Right atrium auricular region (tissue), 2 donors: ENCODE data around the gene USP22. TPM values are rescaled to one million over a fixed set of nuclear protein-coding genes. Genes with fewer than 3 reads are reported as not detected.
A peak's percentile ranks its signal among the peaks of the same experiment; 100 is the strongest.

Experiments
- DNase-seq: peaks from one replicate; pipeline ENCODE4 v3.0.0-alpha.2; 2019; ENCODE audit warnings: low spot score
- H3K27ac ChIP-seq, 2 donors: fragments of 200-600 bp; sonication (generic); 1 replicate in 1 of 2; 2 replicates in 1 of 2; pipeline ENCODE4 v1.5.1; 2016 to 2019
- H3K27me3 ChIP-seq, 2 donors: fragments of 200-600 bp; sonication (generic); one replicate each; pipeline versions ENCODE4 v1.5.1 to v1.6.0; 2017 to 2019
- H3K36me3 ChIP-seq: fragments of 200-600 bp; sonication (generic); one replicate; pipeline ENCODE4 v1.5.1; 2016
- H3K4me1 ChIP-seq, 2 donors: fragments of 200-600 bp; sonication (generic); one replicate each; pipeline versions ENCODE4 v1.5.1 to v1.6.0; 2017 to 2019
- H3K4me3 ChIP-seq, 2 donors: fragments of 200-600 bp; sonication (generic); 1 replicate in 1 of 2; 2 replicates in 1 of 2; pipeline ENCODE4 v1.5.1; 2017 to 2019; ENCODE audit warnings: mild to moderate bottlenecking in 1 of 2, moderate library complexity in 1 of 2
- H3K9me3 ChIP-seq, 2 donors: fragments of 200-600 bp; sonication (generic); one replicate each; pipeline ENCODE4 v1.5.1; 2019
- total RNA-seq, 2 donors: library from RNA; depleted of rRNA; stranded (reverse); fragments of >200 nt; gene quantifications; one replicate each; pipeline ENCODE4 v1.1.0, GENCODE V29; 2016
- TF ChIP-seq, protein P1 (sequence below), 2 donors: fragments of 200-600 bp; sonication (generic); IDR thresholded peaks; one replicate each; pipeline ENCODE4 v1.5.1; 2019; ENCODE audit warnings: antibody characterized with exemption in 2 of 2

USP22 gene
- total RNA-seq, 2 donors from 2014 or later: 151 to 179 TPM

GRCh38 chr17:21015564-21015963 is 27.2 kb downstream of the USP22 start:
- TF ChIP-seq, protein P1, sequence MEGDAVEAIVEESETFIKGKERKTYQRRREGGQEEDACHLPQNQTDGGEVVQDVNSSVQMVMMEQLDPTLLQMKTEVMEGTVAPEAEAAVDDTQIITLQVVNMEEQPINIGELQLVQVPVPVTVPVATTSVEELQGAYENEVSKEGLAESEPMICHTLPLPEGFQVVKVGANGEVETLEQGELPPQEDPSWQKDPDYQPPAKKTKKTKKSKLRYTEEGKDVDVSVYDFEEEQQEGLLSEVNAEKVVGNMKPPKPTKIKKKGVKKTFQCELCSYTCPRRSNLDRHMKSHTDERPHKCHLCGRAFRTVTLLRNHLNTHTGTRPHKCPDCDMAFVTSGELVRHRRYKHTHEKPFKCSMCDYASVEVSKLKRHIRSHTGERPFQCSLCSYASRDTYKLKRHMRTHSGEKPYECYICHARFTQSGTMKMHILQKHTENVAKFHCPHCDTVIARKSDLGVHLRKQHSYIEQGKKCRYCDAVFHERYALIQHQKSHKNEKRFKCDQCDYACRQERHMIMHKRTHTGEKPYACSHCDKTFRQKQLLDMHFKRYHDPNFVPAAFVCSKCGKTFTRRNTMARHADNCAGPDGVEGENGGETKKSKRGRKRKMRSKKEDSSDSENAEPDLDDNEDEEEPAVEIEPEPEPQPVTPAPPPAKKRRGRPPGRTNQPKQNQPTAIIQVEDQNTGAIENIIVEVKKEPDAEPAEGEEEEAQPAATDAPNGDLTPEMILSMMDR (IDR thresholded peaks at IDR 0.05): no peak
- peaks cover 95% of the 10 kb centered on the region for H3K36me3 ChIP-seq
- H3K27ac ChIP-seq: no peak overlapping the region
- H3K4me3 ChIP-seq: no peak overlapping the region
- H3K27me3 ChIP-seq: no peaks in the 10 kb centered on the region
- no peaks in the 10 kb centered on the region for H3K9me3 ChIP-seq
- H3K4me1 ChIP-seq: peaks cover 0 to 17% of the 10 kb centered on the region in 2 donors
- no peak for DNase-seq

DNA sequence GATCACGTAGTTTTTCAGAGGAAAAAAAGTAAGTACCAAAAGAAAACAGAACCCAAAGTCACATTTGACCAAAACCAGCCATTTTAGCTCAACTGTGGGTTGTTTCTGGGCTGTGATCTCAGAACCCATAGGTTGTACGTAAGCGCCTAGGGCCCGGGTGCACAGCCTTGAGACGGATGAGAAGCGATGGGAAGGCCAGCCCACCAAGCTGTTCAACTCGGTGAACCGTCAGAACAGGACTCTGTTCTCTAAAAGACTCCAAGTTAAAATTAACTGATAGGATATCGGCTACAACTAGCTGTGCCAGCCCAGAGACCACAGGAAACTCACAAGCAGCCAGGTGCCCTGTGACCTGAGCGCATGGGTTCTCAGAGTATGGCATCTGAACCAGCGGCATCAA is 28.3 kb downstream of the USP22 start:
- H3K36me3 ChIP-seq: peaks cover 95% of the 10 kb centered on the region
- TF ChIP-seq, protein P1 (IDR thresholded peaks at IDR 0.05): no peak
- H3K4me3 ChIP-seq: no peak overlapping the region
- no peak for DNase-seq
- no peak overlapping the region for H3K27ac ChIP-seq
- no peaks in the 10 kb centered on the region for H3K27me3 ChIP-seq
- no peaks in the 10 kb centered on the region for H3K9me3 ChIP-seq
- peaks cover 0 to 12% of the 10 kb centered on the region in 2 donors for H3K4me1 ChIP-seq

- H3K27me3 ChIP-seq: no peaks in the 10 kb centered on the region
- TF ChIP-seq, protein P1 (IDR thresholded peaks at IDR 0.05): no peak
- H3K4me3 ChIP-seq: no peak overlapping the region
- H3K27ac ChIP-seq: no peak overlapping the region
- H3K4me1 ChIP-seq: peaks cover 0 to 12% of the 10 kb centered on the region in 2 donors
- no peak for DNase-seq
- peaks cover 95% of the 10 kb centered on the region for H3K36me3 ChIP-seq
- H3K9me3 ChIP-seq: no peaks in the 10 kb centered on the region
These were observed 28.8 kb downstream of the USP22 start for GRCh38 chr17:21013983-21014382.

DNA sequence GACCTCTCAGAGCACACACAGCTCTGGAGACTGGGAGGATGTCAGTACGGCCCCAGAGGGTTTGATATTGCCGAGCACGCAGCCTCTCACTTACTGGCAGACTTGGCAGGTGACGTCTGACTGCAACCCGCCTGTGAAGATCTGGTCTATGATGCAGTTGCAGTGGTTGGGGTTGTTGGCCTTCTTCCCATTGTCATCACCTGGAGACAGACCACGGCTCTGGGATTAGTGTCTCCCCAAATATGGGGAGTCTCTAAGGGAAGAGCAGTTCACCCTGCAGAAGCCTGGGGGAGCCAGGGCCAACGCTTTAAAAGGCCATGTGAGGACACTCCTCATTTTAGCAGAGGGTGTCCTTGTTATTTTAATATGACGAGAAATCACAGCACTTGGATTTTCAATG is 30.1 kb downstream of the USP22 start:
- Histone ChIP-seq H3K4me1 (peaks cover 0 to 12% of the 10 kb centered on the region in 2 donors), H3K27ac (no peak overlapping the region)
- TF ChIP-seq, protein P1 (IDR thresholded peaks at IDR 0.05): peak in 1 of 2 donors; percentile 46

DNA sequence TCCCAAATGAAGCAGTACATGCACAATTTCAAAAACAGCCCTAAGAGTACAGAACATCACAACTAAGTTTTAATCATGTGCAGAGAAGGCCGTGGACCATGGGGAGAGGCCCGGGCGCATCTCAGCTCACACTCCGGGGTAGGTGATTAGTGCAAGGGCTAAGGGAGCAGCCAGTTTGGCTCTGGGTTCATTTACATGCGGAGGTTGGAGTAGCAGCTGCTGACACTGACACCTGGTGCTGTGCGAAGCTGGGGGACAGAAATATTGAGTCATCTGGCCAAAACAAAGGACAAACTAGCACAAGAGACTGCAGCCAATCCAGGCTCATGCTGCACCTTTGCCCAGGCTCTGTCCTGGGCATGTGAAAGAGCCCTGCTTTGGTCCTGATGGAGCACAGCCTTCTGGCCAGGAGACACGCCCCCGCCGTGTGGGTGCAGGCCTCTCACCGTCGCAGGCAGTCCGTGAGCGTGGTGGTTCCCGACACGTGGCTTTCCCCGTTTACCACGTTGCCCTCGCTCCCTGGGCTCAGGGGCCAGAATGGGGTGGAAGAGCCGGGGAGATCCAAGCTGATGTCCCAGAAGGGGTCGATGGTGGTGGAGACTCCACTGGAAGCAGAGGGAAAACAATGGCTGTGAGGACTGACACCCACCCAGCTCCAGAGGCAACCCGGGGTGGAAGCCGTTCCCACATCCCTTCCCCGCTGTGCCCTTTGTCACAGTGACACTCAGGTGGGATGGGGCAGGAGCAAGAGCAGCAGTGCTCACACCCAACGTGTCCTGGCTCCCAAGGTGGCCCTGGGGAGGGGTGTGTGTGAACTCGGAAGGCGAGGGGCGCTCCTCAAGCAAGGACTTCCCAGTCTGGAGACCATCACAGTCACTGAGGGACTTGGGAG is 31.9 kb downstream of the USP22 start:
- TF ChIP-seq, protein P1 (IDR thresholded peaks at IDR 0.05): no peak
- peaks cover 95% of the 10 kb centered on the region for H3K36me3 ChIP-seq
- no peak for DNase-seq
- peaks cover 0 to 12% of the 10 kb centered on the region in 2 donors for H3K4me1 ChIP-seq
- H3K9me3 ChIP-seq: no peaks in the 10 kb centered on the region
- H3K27me3 ChIP-seq: no peaks in the 10 kb centered on the region
- H3K27ac ChIP-seq: no peak overlapping the region
- H3K4me3 ChIP-seq: no peak overlapping the region

More for the DNA sequence above, 30.1 kb downstream of the USP22 start:
- no peak for DNase-seq
- peaks cover 95% of the 10 kb centered on the region for H3K36me3 ChIP-seq
- no peak overlapping the region for H3K4me3 ChIP-seq
- H3K9me3 ChIP-seq: no peaks in the 10 kb centered on the region
- H3K27me3 ChIP-seq: no peaks in the 10 kb centered on the region
